ENCODE measurements around the gene HOXC12.

The HOXC12 gene

GRCh38 chr12:53972152-53972702 is 17.5 kb downstream of the HOXC12 start:
- DNase-seq (ENCODE audit: low read depth), result no peak

GRCh38 chr12:53972722-53973235 is 18.1 kb downstream of the HOXC12 start, which contains the start of gene HOXC11:
TSS of gene HOXC11 (plus strand) at chr12:53973126. CDS start at chr12:53973242, 116 bp downstream.
- DNase-seq (ENCODE audit: low read depth), result no peak

GRCh38 chr12:53973236-53974042 is 18.7 kb downstream of the HOXC12 start:
- DNase-seq (ENCODE audit: low read depth), result no peak

- DNase-seq (ENCODE audit: low read depth), result no peak
These were observed 19.7 kb downstream of the HOXC12 start, which contains the start of gene HOTAIR for GRCh38 chr12:53974084-53975063. TSS of gene HOTAIR (minus strand) at chr12:53974954.

- DNase-seq (ENCODE audit: low read depth), result no peak
These were observed 20.4 kb downstream of the HOXC12 start for GRCh38 chr12:53975064-53975471.

GRCh38 chr12:53975479-53976152 is 20.9 kb downstream of the HOXC12 start:
- no peak for DNase-seq (ENCODE audit: low read depth)

GRCh38 chr12:53976172-53976822 is 21.6 kb downstream of the HOXC12 start:
- no peak for DNase-seq (ENCODE audit: low read depth)

- DNase-seq (ENCODE audit: low read depth), result no peak
These were observed 22.3 kb downstream of the HOXC12 start for GRCh38 chr12:53976823-53977595.

GRCh38 chr12:53977596-53978445 is 23.1 kb downstream of the HOXC12 start:
- no peak for DNase-seq (ENCODE audit: low read depth)

- DNase-seq (ENCODE audit: low read depth), result no peak
These were observed 24.0 kb downstream of the HOXC12 start for GRCh38 chr12:53978477-53979356.

GRCh38 chr12:53980104-53980801 is 25.6 kb downstream of the HOXC12 start:
- DNase-seq (ENCODE audit: low read depth), result no peak

GRCh38 chr12:53980802-53981496 is 26.2 kb downstream of the HOXC12 start:
- no peak for DNase-seq (ENCODE audit: low read depth)

GRCh38 chr12:53981634-53982565 is 27.2 kb downstream of the HOXC12 start:
- DNase-seq (ENCODE audit: low read depth), result no peak

GRCh38 chr12:53982648-53983567 is 28.2 kb downstream of the HOXC12 start:
- DNase-seq (ENCODE audit: low read depth), result no peak

GRCh38 chr12:53983568-53983949 is 28.9 kb downstream of the HOXC12 start:
- DNase-seq (ENCODE audit: low read depth), result no peak
